Loucy (cell line): ENCODE data around the gene LSM6.

Source experiments
- EZH2phosphoT487 ChIP-seq: fragments of 200-600 bp; IDR thresholded peaks from 2 replicates; pipeline ENCODE4 v1.6.1; 2018; ENCODE audit warnings: antibody characterized with exemption, mild to moderate bottlenecking, moderate library complexity, borderline replicate concordance
- TF ChIP-seq, protein P1 (sequence below): fragments of 200-600 bp; sonication (generic); conservative IDR thresholded peaks from 2 replicates; pipeline ENCODE4 v1.5.1; 2014; ENCODE audit warnings: mild to moderate bottlenecking, antibody characterized with exemption, low read length

DNA sequence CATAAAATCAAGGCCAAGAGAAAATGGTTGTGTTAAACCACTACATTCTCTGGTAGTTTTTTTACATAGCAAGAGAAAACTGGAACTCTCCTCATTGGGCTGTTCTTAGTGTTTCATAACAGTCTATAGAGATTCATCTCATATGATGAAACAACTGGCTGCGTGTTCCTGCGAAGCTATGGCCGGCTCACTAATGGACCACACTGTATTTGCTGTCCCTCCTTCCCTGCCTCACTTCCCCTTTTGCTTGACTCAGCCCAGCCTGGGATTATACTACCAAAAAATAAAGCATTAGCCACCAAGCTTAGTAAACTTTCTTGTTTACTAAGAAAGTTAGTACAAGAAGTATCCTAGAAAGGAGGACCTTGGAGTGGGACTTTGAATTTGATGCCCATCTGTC is 31.6 kb upstream of the LSM6 start:
- TF ChIP-seq, protein P1, sequence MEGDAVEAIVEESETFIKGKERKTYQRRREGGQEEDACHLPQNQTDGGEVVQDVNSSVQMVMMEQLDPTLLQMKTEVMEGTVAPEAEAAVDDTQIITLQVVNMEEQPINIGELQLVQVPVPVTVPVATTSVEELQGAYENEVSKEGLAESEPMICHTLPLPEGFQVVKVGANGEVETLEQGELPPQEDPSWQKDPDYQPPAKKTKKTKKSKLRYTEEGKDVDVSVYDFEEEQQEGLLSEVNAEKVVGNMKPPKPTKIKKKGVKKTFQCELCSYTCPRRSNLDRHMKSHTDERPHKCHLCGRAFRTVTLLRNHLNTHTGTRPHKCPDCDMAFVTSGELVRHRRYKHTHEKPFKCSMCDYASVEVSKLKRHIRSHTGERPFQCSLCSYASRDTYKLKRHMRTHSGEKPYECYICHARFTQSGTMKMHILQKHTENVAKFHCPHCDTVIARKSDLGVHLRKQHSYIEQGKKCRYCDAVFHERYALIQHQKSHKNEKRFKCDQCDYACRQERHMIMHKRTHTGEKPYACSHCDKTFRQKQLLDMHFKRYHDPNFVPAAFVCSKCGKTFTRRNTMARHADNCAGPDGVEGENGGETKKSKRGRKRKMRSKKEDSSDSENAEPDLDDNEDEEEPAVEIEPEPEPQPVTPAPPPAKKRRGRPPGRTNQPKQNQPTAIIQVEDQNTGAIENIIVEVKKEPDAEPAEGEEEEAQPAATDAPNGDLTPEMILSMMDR, result no peak
- TF ChIP-seq EZH2phosphoT487, result no peak
